DOHH2 (cell line): ENCODE data around the gene SPTLC1.

Experiments used
- EZH2phosphoT487 ChIP-seq: fragments of 200-600 bp; sonication (generic); IDR thresholded peaks from 2 replicates; pipeline ENCODE4 v1.6.1; 2017; ENCODE audit warnings: borderline replicate concordance, mild to moderate bottlenecking, antibody characterized with exemption, low read length, moderate library complexity, mixed read lengths
- TF ChIP-seq, protein P1 (sequence below): fragments of 200-600 bp; sonication (generic); IDR thresholded peaks from one replicate; pipeline ENCODE4 v1.5.1; 2014; ENCODE audit warnings: antibody characterized with exemption, mild to moderate bottlenecking, low read depth, low read length; ENCODE audit not compliant: poor library complexity, severe bottlenecking

- TF ChIP-seq, protein P1, sequence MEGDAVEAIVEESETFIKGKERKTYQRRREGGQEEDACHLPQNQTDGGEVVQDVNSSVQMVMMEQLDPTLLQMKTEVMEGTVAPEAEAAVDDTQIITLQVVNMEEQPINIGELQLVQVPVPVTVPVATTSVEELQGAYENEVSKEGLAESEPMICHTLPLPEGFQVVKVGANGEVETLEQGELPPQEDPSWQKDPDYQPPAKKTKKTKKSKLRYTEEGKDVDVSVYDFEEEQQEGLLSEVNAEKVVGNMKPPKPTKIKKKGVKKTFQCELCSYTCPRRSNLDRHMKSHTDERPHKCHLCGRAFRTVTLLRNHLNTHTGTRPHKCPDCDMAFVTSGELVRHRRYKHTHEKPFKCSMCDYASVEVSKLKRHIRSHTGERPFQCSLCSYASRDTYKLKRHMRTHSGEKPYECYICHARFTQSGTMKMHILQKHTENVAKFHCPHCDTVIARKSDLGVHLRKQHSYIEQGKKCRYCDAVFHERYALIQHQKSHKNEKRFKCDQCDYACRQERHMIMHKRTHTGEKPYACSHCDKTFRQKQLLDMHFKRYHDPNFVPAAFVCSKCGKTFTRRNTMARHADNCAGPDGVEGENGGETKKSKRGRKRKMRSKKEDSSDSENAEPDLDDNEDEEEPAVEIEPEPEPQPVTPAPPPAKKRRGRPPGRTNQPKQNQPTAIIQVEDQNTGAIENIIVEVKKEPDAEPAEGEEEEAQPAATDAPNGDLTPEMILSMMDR, result no peak
- no peak for TF ChIP-seq EZH2phosphoT487
Observed at GRCh38 chr9:92146610-92147009, 31.4 kb upstream of the SPTLC1 start.
